Muscle of back (tissue), 11 donors: Measurements from ENCODE around the gene THRB. TPM values are rescaled to one million over a fixed set of nuclear protein-coding genes. Genes with fewer than 3 reads are reported as not detected.
A peak's percentile ranks its signal among the peaks of the same experiment; 100 is the strongest.

Experiments
- DNase-seq, 3 donors: peaks; one replicate each; pipeline versions ENCODE4 v3.0.0 to v3.0.0-alpha.2; 2013
- polyA plus RNA-seq, 10 donors: library from polyadenylated mRNA; unstranded; fragments of 120-200 nt; gene quantifications; one replicate each; pipeline ENCODE4 v1.2.1, GENCODE V29; 2013; ENCODE audit not compliant: insufficient read length in 10 of 10

The THRB gene
- polyA plus RNA-seq, 10 donors = 0.88 to 5.3 (median 1.3) TPM

DNA sequence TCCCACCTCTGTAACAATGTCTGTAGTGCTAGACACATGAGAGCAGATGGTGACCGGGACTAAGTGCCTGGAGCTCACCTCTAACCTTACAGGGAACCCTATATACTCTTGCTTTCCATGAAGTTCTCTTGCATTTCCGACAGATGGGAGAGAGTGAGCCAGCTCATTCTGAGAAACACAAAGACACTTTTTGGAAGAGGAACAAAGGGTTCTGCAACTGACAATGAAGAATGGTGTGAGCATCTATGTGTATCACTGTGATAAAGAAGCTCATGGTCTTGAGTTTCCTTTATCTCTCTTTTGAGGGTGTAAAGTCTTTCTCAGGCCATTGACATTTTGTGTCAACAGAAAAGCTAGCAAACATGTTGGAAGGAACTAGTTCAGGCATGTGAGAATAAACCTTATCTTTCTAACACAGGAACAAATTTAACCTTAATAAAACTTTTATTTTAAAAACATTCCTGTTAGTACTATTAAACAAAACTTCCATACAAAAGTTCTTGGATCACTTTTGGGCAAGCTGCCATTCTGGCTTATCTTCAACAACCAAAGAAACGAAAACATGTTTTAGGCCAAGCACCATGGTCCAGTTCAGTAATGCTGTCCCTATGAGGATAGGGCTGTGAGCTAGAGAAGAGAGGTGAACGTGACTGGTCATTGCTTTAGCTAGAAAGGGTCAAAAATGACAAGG, 142.7 kb downstream of the THRB start:
- DNase-seq = peak; percentile 63 to 89 (median 81)

DNA sequence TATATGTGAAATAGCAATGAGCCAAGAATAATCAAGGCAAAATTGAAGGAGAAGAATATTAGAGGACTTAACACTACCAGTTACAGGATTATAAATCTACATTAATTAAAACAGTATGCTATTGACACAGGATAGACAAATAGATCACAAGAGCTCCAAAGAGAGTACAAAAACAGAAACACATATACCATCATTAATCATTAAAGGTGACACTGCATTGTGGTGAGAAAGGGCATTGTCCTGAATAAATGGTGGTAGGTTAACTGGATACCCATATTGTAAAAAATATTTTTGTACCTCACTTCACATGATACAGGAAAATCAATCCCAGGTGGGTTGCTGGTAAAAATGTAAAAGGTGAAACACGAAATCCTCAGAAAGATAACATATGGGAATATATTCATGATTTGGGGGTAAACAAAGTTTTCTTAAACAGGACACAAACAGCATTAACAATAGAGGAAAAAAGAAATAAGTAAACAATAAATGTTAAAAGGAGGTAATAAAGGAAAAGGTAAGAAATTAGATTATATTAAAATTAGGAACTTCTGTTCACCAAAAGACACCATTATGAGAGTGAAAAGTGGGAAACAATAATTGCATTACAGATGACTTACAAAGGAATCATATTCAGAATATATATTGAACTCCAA, 145.2 kb downstream of the THRB start:
- no peak for DNase-seq

DNA sequence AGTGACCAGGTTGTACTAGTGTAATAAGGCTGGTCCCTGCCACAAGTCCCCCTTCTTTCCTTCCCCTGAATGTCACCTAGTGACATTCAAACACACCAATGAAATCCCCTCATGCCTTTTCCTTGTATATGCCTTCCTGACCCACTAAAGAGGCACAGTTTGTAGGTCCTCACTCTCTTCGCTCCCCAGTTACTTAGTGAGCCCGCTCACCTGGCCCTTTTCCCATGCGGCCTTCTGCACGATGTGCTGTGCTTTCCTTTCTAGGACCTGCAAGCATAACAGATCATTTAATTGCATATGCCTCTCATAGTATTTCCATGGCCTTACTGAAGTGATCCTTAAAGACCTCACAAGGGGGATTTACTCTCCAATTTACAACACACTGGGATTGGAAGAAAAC, 146.3 kb downstream of the THRB start:
- no peak for DNase-seq

DNA sequence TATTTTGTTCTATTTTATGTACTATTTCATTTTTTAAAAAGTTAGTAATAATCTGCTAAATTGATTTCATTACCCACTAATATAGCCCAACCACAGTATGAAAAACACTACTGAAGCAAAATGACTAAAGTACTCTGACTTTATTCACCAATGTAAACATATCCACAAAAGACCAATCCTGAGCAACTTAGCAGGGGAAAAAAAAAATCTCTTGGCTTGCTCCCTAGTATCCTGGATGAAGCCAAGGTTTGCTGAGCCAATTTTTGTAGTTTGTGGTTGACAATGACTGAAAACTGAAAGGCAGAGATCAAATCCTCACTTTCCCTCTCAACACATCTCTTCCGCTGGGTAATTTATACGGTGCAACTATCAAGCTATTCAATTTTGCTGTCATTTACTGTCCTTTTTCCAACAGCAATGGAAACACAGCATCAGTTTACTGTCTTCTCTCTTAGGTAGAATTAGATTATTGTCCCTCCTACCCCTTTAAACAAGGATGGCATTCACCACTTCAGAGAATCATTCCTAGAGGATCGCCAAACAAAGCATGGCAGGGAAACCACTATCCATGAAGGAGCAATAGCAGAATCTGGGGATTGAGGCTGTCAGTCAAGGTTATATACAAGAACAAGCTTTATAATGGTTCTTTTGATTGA, 149.7 kb downstream of the THRB start:
- DNase-seq = peak; percentile 65 to 78 (median 72)

DNA sequence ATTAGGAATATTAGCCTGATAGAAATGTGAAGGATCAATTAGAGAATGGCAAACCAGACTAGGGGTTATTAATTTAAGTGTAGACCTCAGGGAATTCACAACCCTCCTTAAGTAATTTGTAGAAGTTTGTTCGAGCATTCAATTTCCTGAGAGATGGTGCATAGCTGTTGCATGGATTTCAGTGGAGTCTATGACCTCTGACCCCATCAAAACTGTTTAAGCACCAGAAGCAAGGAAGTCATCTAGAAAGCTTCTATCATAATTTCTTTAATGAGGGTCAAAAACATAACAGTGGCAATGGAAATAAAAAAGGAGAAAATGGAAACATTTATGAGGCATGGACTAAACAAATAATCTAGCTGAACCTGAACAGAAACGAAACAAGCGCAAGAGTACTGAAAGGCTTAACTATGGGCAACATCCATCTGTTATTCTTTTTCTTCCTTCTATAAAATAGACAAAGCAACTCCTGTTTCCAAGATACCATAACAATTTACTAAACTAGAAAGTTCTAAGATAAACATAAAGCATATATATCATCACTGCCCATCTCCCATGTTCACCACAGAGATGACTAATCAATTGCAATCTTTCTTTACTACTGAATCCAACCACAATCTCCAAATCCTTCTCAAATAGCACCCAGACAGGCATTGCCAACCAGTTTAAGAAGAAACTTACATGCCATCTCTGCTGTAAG, 151.4 kb downstream of the THRB start:
- DNase-seq = peak in 1 of 3 donors; percentile 39

DNA sequence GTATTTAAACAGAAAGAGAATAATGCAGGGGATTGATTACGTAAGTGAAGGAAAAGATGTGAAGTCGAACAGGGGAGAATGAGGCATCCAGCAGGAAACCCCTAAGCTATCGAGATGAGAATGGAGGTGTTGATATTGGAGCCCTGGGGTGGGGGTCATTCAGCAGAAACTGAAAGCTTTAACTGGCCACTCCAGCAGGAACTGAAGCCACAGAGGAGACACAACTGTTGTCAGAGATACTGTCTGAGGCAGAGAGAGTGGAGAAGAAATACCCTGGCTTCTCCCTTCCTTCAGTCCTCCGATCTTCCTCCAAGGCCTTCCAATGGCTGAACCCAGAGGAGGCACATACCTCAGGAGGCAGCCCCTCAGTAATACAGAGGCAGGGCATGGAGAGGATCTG, 152.4 kb downstream of the THRB start:
- no peak for DNase-seq

DNA sequence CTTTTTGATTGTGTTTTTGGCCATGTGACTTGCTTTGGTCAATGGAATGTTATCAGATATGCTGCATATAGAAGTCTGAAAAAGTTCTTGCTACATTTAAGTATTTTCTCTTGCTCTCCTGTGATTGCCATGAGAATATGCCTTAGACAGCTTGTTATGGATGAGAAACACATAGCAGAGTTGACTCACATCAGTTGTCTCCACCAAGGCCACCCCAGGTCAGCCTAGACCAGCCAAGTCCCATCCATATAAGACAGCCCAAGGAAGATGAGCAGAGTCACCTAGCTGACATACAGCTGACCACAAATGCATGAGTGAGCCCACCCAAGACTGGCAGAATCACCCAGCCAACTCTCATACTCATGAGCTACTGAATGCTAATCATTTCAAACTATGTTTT, 153.0 kb downstream of the THRB start:
- no peak for DNase-seq

DNA sequence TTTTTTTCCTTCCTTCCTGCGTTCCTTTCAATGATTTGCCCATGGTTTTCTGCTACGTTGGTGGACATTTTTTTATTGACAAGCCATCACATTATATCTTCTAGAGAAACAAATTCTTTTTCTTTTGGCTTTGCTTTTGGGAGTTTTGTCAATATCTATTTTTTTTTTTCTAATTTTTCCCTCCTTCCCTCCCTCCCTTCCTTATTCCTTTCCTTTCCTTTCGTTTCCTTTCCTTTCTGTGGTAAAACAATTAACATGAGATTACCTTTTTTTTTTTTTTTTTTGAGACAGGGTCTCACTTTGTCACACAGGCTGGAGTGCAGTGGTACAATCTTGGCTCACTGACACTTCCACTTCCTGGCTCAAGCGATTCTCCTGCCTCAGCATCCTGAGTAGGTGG, 153.7 kb downstream of the THRB start:
- DNase-seq = no peak

DNA sequence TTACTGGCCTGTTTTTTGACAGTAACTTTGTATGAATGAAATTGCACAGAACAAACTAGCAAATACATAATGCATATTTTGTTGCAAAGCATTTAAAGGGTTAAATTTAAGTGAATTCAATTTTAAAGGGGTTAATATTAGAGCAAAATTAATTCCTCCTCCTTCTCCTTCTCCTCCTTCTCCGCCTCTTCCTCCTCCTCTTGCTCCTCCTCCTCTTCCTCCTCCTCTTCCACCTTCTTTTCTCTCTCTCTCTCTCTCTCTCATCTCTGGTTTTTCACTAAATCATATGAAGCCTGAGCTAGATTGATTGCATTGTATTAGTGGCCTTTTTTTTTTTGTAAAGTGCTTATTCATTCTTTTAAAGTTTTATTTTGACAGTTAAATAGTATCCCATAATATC, 154.5 kb downstream of the THRB start:
- no peak for DNase-seq

DNA sequence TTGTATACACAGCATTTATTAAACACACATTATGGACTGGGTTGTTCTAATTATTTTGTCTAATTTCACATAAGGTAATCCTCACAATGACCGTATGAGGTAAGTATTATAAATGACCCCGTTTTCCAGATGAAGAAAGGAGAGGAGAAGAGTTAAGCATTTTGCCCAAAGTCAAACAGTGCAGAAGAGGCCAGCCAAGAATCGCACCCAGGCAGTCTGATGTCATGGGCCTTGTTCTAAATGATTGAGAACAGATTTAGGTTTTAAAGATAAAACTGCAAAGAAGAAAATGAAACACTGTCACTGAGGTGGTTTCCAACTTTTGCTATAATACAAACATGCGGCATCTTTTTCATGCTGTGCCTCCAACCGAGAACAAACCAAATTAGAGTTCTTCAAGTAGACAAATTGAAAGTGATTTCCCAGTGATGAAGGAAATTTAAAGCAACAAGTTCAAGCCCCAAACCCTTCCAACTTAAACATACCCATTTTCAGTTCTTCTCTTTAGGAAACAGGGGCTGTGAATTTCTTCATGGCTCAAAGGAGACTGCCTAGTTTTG, 155.3 kb downstream of the THRB start:
- peak in 2 of 3 donors; percentile 6 to 15 for DNase-seq

DNA sequence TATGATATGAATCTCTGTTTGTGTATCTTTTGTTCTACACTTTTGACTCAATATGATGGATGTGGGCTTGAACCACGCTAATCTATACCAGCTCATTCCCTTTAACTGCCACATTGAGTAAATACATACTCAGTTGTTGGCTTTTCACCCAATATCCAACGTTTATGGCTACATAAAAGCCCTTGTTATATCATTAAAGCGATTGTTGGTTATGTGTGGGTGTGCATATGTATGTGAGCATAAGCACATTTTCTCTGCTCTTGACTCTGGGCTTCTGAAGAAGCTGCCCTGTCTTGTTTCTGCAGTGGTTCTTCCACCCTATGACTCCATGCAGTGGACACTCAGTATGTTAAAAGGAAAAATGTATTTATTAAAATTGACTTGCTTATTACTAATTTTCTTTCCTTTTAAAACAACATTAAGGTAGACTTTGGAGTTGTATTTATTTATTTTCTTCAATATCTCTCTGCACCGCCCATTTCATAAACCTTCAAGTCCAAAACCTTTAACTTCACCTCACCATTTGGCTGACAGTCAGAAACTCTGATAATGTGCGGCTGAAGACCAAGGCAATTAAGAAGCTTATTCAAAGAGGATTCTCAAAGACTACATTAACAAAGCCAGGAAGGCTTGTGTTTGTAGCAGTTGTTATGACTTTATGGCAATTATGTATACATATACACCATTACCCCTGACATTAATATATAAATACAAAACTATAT, 156.1 kb downstream of the THRB start:
- no peak for DNase-seq

DNA sequence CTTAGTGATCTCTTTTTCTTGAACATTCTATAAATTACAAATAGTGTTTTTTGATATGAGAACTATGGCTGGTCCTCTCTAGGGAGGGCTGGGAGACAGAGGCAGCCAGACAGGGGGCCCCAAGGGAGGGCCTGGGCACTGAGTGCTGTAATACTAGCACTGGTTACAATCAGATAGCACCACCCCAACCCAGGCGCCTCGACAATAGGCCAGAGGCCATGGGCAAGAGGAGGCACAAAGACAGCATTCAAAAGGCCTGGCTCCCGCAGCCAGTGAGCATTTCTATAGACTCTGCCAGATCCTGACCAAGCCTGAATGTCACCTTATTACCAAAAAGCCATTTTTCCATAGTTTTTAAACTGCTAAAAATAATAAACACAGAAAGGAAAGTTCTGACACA, 158.5 kb downstream of the THRB start:
- DNase-seq = no peak

DNA sequence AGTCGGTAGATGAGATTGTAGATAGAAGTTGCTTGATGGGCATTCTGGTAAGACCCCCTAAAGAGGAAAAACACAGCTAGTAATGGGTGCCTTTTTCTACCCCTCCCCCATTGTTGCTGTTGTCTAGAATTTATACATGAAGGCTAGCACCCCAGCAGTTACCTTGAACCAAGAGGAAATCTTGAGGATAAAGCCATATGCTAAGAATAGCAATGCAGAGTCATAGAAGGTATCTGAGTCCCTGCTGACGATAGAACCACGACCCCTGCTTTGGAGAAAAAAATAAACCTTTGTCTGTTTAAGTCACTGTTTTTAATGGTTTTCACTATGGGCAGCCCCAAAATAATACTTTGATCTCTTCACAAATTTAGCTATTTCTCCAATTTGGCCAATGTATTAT, 162.6 kb downstream of the THRB start:
- DNase-seq = no peak

DNA sequence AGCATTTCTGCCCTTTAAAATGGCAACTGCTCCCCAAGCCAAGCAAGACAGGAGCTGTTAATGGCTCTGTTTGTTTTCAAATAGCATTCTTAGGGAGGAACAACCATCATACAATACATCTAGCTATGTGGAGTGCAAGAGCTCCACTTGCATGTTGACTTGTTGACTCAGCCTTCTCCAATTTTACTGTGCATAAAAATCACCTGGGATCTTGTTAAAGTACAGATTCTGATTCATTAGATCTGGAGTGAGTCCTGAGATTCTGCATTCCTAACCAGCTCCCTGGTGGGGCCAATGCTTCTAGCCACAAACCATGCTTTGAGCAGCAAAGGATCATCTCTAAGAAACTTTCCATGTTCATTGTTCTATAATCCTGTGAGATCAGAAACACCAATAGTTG, 171.4 kb downstream of the THRB start:
- DNase-seq = no peak

DNA sequence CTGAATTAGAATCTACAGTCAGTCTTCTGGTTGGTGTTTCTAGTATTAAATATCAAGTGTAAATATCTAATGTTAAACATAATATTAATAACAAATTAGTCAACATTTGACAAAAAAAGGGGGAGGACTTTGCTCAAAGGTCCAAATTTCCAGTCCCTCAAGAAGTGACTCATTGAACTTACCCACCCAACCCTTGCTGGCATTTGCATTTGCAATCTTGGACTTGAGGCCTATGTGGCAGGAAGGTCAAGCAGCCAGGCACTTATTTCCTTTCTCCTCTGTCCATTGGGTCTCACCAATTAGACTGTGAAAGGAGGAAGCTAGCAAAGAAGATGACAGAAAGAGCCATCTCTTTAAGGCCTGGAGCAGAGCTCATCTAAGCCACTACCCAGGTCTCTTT, 174.0 kb downstream of the THRB start:
- no peak for DNase-seq

DNA sequence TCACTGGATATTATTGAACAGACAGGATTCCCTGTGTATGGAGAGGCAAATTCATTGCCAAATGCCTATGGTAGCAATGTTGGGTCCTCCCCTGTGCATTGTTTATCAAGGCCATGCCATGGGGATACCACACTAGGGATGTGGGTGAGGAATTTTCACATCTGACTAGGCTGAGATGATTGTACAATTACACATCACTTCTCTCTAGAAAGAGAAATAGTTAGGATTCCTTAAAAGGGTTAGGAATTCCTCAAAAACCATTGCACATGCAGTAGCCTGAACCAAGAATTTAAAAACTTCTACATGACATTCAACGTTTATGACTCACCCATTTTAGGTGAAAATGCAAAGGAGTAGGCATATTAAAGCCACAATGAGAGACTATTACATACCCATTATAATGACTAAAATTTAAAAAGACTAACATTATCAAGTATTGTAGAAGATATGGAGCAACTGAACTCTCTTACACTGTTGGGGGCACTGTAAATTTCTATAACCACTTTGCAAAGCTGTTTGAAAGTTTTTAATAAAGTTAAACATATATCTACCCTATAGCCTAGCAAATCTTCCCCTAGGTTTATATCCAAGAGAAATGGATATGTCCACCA, 175.9 kb downstream of the THRB start:
- DNase-seq = peak in 1 of 3 donors; percentile 39

DNA sequence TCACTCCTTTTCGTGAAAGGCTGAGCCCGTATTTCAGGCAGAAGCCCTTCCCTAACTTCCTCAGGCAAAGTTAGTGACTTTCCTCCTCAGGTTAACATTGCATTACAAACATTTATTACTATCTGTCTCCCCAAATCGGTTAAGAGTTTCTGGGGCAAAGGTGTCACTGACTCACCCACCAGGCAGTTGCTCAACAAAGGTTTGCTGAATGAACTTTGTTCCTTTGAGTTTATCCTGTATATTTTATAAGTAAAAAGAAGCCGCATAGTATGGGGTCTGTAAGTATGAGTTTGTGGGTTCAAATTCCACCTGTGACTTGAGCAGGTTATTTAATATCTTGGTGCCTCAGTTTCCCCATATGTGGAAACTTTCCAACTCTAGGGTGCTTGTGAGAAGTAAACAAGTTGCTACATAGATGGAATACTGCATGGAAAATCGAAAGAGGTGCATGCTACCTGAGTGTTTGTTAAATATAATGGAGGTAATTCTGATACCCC, 177.7 kb downstream of the THRB start:
- no peak for DNase-seq

DNA sequence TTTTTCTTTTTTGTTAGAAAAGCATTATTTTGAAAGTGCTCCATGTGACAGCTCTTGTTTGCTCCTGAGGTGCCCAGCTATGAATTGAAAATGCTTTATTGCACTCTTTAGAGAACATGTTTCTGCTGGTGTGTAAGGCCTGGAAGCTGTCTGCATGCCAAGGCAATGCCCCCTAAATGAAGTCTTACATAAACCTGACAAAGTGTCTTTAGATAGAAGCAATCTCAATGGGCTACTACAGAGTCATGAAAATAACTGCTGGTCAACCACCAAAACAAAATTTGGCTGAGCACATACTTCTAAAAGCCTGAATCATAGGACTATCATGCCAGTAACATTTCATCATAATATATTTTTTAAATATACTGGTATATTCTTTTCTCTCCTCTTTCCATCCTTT, 178.7 kb downstream of the THRB start:
- DNase-seq = no peak

DNA sequence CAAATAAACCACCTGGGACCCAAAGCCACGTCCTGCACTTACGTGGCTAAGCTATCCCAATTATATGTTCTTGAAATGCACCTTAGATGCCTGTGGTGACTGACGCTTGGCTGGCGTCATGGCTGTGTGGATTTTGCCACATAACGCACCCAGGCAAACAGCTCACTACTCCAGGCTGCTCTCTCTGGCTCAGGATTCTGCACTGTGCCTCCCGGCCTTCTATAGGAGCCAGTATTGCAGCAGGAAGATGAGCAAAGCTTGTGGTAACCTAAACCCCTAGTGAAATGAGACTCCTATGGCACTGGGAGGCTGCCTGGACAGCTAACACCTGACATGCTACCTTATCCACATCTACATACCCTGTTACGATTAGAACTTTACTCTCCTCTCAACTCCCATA, 179.3 kb downstream of the THRB start:
- no peak for DNase-seq

DNA sequence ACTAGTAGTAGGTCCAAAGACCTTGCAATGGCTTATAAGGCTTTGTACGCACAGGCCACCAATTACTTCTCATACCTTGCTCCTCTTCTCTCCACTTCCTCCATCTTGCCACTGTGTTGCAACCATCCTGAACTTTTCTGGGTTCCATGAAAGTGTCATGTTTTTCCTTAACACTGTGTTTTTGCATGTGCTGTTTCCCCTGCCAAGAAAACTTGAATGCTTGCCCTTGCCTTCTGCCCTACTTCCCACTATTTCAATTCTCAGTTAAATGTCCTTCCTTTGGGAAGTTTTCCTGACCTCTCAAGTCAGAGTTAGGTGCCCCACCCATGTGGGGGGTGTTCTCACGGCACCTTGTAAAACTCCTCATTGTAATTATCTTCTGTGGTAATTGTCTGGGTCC, 182.8 kb downstream of the THRB start:
- peak in 1 of 3 donors; percentile 33 for DNase-seq

DNA sequence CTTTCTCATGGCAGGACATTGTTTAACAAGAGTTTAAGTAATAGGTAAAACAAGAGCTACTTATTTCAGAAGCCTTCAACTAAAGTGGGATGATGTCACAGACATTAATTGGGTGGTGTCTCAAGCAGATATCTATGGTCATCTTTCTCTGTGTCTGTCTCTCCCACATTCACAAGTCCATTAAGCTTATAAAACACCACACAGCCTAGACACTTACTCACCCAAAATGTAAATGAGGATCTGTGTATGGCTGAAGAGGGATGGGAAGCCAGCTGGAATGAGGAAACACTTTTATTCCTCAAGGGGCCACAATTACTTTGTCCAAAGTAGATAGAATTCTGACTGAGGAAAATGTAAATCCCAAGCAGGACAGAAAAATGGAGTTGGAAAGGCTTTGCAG, 183.8 kb downstream of the THRB start:
- DNase-seq = no peak
